ENCODE measurements around the gene FRMD4A.

The FRMD4A gene

DNA sequence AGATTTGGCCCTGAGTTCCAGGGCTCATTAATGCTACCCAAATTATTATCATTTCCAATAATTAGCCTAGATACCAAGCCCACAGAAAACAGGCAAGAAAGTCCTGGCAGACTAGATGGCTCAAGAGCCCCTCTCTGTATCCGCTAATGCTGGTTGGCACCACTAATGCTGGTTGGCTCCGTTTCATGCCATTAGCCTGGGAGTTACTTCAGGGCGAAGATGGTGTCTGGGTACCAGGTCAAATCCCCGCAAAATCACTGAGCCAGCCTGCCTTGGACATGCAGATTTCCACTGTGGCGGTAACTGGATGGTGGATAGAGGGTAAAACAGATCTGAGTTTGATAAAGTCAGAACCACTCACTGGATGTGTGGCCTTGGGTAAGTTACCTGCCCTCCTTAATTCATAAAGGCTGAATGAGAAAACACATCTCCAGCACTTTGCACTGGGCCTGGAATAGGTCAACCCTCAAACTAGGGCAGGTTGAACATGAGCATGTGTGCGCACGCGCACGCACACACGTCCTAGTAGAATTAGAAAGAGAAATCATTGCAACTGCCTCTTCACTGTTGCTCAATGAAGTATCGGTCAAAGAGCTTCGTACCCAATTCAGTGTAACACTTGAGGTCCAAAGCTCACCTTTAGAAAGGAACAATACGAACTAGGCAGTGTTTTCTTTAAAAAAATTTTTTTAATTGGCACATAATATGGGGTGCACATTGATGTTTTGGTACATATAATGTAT lies 652.5 kb downstream of the FRMD4A start:
- DNase-seq (ENCODE audit: low read depth, low spot score), result no peak
- H3K4me3 ChIP-seq (ENCODE audit: low read length), result no peak overlapping the region

DNA sequence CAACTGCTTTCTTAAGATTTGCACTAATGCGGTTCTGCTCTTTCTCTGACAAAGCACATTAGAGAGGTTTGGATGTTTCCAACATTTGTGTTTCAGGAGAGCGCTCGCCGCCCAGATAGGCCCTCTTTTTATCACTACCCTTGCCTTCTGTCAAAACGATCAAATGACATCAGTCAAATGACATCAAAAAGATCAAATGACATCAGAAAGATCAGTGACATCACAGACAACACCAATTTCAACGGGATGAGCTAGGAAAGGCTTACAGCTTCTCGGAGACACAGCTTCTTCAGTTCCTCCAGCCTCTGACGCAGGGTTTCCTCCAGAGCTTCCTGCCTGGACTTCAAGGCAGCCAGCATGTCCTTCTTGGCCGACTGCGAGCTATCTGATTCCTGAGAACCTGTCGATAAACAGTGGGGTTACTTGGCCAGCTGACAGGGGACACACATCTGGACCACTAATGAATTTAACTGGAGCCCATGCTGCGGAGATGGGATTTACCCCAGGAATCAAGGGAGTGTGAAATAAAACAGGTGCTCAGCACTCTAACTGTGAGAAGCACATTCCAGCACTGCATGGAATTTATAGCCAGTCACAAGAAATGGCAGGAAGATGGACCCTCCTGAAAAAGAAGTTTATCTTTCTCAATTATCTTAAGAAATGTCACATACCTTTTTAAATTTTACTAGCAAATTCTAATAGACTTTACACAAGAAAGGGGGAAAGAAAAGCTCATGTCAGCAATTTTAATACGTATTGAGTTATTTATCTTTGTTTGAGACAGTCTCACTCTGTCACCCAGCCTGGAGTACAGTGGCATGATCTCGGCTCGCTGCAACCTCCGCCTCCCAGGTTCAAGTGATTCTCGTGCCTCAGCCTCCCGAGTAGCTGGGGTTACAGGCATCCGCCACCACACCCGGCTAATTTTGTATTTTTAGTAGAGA lies 655.8 kb downstream of the FRMD4A start:
- DNase-seq (ENCODE audit: low read depth, low spot score), result no peak
- no peak overlapping the region for H3K4me3 ChIP-seq (ENCODE audit: low read length)

- DNase-seq (ENCODE audit: low read depth, low spot score), result no peak
- H3K4me3 ChIP-seq (ENCODE audit: low read length), result no peak overlapping the region
Observed at GRCh38 chr10:13673156-13673555, 657.6 kb downstream of the FRMD4A start.

DNA sequence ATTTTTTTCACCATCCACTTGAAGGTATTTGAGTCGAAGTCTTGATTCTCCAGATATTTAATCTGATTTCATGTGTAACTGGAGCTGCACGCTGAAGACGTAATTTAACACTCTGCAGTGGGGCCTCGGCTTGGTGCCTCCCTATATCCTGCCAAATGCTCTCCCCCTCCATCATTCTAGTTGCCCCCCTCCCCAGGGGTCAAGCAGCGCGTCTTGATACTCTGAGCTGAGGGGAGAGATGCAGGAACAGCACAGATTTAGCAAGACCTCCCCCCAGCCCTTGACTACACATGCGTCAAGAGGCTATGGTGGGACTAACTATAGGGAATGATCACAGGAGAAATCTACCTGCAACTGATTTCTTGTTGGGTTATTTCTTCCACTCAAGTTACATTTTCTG lies 658.2 kb downstream of the FRMD4A start:
- DNase-seq (ENCODE audit: low read depth, low spot score), result no peak
- no peak overlapping the region for H3K4me3 ChIP-seq (ENCODE audit: low read length)

GRCh38 chr10:13671904-13672303 lies 658.8 kb downstream of the FRMD4A start:
- no peak overlapping the region for H3K4me3 ChIP-seq (ENCODE audit: low read length)
- no peak for DNase-seq (ENCODE audit: low read depth, low spot score)

DNA sequence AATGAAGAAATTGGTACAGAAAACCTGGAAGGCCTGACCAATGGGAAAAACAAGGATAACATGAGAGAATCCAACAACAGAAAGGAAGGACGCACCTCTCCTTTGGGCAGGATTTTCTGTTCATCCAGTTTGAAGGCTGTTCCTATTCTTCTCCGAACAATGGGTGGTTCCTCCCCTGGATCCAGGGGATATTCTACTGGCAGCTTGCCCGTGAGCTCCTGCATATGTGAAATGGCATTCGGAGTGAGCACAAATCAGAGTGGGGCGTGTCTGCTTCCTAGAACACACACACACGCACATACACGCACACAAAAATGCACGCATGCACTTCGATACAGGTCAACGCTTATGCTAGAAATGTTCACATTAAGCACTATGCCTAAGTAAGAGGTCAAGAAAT lies 660.4 kb downstream of the FRMD4A start:
- no peak for DNase-seq (ENCODE audit: low read depth, low spot score)

DNA sequence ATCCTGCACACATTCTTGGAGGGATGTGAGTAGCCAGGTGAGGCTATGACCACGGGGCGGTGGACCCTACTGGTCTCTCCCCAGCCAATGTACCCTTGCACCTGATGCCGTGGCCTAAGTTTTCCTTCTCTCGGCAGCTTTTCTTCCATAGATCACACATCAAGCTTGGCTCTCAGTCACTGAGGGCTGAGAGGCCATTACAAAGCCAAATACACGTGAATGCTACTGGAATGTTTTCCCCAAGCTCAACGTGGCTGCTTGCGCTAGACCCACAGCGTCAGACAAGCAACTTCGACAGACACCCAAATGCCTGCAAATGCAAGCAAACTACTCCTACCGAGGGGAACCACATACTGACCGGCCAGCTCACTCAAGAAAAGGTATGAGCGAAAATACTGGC lies 660.8 kb downstream of the FRMD4A start:
- DNase-seq (ENCODE audit: low read depth, low spot score), result no peak
- H3K4me3 ChIP-seq (ENCODE audit: low read length), result no peak overlapping the region

More for the DNA sequence above, 660.4 kb downstream of the FRMD4A start:
- no peak overlapping the region for H3K4me3 ChIP-seq (ENCODE audit: low read length)

GRCh38 chr10:13669182-13669855 lies 661.4 kb downstream of the FRMD4A start:
- no peak overlapping the region for H3K4me3 ChIP-seq (ENCODE audit: low read length)
- no peak for DNase-seq (ENCODE audit: low read depth, low spot score)

DNA sequence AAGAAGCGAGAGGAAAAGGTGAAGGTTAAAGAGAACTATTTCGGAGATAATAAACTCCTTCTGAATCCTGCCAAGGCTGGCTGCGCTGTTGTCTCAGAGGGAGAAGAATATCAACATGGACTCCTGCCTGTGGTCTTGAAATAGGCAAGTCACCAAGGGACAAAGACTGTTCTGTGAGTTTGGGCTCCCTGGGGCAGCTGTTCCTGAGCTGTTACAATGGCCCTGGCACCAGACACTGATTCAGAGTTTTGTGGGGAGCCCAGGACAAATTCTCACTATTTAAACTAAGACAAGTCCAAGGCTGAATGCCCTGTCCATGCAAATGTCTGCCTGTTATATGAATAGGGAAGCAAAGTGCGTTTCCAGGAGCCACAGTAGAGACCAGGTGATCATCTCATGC lies 662.6 kb downstream of the FRMD4A start:
- DNase-seq (ENCODE audit: low read depth, low spot score), result no peak
- H3K4me3 ChIP-seq (ENCODE audit: low read length), result no peak overlapping the region

GRCh38 chr10:13665516-13666262 lies 665.0 kb downstream of the FRMD4A start:
- no peak overlapping the region for H3K4me3 ChIP-seq (ENCODE audit: low read length)
- DNase-seq (ENCODE audit: low read depth, low spot score), result no peak

DNA sequence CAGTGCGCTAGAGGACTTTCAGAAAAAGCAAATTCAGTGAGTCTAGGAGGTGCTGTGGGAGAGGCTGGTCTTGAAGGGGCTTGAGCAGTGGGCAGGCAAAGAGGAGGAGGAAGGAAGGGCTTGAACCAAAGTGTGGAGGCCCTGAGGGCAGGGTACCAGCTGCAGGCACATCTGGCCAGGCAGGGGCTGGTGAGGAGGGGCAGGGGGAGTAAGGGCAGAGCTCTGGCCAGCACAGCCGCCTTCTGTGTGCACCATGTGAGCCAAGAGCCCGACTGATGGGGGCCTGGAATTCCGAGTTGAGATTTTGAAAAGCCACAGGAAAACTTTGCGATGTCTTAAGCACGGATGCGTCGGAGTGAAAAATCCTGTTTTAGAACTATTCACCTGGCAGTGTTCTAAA lies 669.5 kb downstream of the FRMD4A start:
- no peak for DNase-seq (ENCODE audit: low read depth, low spot score)
- H3K4me3 ChIP-seq (ENCODE audit: low read length), result no peak overlapping the region

DNA sequence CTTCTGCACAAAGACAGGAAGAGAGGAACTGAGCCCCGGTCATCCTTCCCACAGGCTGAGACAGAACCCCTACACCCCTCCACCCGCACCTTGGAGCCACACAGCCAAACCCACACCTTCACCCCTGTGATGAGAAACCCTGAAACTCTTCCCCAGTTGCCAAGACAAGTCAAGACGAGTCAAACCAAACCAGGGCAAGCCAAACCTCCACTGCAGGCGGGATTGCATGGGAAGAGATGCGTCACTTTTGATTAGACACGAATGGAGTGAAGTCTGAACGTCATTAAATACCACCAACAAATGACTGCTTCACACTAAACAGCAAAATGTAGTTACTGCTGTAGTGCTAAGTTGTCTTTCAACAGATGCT lies 670.2 kb downstream of the FRMD4A start:
- no peak overlapping the region for H3K4me3 ChIP-seq (ENCODE audit: low read length)
- no peak for DNase-seq (ENCODE audit: low read depth, low spot score)

GRCh38 chr10:13659887-13660550 lies 670.7 kb downstream of the FRMD4A start:
- no peak overlapping the region for H3K4me3 ChIP-seq (ENCODE audit: low read length)
- DNase-seq (ENCODE audit: low read depth, low spot score), result peak; percentile 32

- H3K4me3 ChIP-seq (ENCODE audit: low read length), result no peak overlapping the region
- DNase-seq (ENCODE audit: low read depth, low spot score), result no peak
Observed at GRCh38 chr10:13658871-13659685, 671.6 kb downstream of the FRMD4A start.

DNA sequence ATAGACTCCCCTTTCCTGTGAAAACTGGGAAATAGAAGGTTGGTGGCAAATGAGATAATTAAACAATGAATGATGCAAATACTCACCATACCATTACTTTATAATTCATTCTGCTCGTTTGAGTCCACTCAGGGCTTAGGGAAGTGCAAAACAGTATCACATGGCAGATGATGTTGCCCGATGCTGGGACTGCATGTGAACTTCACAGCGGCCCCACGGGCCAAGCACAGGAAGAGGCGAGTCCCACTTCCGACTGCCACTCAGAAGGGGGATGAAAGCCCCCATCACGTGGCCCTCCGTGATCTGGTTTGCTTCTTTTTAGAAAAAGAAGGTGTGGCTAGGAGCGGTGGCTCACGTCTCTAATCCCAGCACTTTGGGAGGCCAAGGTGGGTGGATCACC lies 672.5 kb downstream of the FRMD4A start:
- no peak overlapping the region for H3K4me3 ChIP-seq (ENCODE audit: low read length)
- no peak for DNase-seq (ENCODE audit: low read depth, low spot score)

DNA sequence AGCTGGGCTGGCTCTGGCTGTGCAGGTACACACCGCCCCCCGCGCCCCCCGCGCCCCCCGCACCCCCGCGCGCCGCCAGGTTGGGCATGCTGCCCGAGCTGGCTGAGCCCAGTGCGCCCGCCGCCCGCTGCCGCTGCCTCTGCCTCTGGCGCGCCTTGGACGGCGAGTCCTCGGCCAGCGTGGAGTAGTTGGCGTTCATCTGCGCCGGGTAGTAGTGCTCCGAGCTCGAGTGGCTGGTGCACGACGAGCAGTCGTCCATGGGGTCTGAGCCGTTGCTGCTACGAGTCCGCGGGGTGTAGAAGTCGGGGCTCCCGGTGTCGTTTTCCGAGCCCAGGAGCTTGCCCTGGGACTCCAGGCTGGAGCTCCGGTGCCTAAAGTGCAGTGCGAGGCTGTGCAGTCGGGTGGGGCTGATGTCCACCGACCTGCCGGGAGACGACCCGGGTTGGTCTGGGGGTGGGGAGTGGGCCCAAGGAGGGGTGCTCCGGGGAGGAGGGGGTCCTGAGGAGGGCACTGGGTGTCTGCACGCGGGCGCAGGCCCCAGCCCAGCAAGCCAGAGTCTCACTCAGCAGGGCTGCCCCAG lies 673.5 kb downstream of the FRMD4A start:
- no peak overlapping the region for H3K4me3 ChIP-seq (ENCODE audit: low read length)
- no peak for DNase-seq (ENCODE audit: low read depth, low spot score)

DNA sequence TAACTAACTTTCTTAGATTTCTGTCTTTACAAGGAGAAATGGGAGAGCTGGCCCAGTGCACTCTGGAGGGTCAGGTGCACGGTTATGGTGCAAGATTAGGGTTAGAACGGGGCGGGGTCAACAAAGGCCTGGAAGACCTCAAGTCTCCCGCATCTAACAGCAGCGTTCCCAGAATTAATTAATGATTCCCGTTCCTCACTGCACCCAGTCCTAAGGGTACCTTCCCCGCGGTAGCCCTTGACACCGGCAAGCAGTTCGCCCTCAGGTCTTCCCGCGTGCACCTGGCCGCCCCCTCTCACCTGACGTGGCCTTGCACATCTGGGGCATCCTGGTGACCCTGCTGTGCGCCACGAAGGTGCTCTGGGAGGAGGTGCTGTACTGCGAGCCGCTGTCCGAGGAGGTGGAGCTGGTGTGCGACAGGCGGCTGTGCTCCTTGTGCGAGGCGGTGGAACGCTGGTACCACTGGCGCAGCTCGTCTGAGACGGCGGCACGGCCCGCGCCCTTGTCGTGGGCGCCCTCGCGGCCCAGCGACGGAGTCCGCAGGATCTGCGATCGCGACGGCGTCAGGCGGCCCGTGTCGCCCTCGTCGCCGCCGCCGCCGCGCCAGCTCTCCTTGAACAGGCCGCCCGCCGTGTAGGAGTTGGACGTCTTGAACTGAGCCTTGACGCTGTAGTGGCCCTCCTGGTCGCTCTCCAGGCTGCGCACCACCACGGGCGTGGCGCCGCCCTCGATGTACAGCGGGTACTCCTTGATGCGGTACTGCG lies 674.2 kb downstream of the FRMD4A start:
- DNase-seq (ENCODE audit: low read depth, low spot score), result no peak
- no peak overlapping the region for H3K4me3 ChIP-seq (ENCODE audit: low read length)
